HG03457 (cell line): ENCODE results near the gene KIAA1210.

Experiments used
- ATAC-seq: cut with Tn5 transposase; IDR thresholded peaks from one replicate; pipeline ENCODE4 v1.9.1; 2021; ENCODE audit warnings: moderate number of reproducible peaks; ENCODE audit not compliant: unreplicated experiment

Gene KIAA1210

DNA sequence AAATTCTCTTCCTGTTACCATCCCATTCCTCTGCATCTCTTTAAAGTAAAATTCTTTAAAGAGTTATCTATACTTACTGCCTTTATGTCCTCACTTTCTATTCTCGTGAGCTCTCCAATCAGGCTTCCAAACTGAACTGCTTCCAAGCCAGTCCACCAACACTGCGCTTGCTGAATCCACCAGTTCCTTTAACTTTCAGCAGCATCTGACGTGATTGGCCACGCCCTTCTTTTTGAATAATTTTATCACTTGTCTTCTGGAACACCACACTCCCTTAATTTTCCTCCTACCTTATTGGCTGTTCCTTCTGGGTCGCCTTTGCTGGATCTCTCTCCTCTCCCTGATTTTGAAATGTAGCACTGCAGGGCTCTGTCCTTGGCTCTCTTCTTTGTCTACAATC lies at the start of gene KIAA1210:
KIAA1210 (minus strand) TSS at position 163 of the 400 bp plus-strand sequence. CDS start 4,170 bp downstream, outside the sequence.
- ATAC-seq = no peak

GRCh38 chrX:119177278-119177677 lies 49.7 kb upstream of the KIAA1210 start:
- ATAC-seq = no peak

- ATAC-seq = no peak
These were observed 47.3 kb upstream of the KIAA1210 start for GRCh38 chrX:119174900-119175299.

DNA sequence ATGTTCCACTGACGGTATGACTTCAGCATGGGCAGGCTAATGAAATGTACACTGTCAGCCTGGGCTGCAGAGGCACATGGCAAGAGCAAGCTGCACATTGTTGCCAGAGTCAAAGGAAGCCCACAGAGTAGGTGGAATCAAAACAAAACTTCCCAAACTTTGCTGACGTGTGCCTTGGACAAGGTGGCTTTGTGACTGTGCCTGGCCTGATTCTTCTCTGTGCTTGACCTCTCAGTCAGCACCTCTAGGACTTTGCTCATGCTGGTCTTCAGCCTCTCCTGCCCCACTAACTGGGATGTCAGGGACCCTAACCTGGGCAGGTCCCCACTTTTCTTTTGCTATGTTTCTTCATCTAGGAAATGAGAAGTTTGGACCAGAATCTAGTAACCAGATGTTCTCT lies 40.5 kb upstream of the KIAA1210 start:
- ATAC-seq = no peak

DNA sequence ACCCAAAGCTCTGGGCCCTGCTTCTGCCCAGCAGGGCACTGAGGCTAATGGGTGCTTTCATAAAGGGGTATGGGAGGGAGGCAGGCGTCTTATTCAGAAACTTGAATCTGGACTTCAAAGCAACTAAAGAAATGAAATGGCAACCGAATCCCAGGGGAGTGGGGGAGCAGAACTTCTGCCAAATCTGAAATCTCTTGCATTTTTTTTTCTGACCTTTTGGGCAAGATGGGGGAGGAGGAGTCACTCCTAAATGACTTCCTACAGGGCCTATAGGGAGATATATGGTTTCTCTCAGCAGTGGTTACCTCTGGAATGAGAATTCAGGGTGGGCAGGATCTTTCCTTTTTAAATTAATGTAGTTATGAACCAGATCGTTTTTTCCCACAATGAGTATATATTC lies 30.6 kb upstream of the KIAA1210 start:
- ATAC-seq = no peak

- ATAC-seq = no peak
These were observed 28.6 kb upstream of the KIAA1210 start for GRCh38 chrX:119156241-119156640.

GRCh38 chrX:119155416-119156035 lies 27.9 kb upstream of the KIAA1210 start:
- ATAC-seq = no peak

GRCh38 chrX:119151051-119151380 lies 23.4 kb upstream of the KIAA1210 start:
- ATAC-seq = no peak

- ATAC-seq = no peak
These were observed 22.8 kb upstream of the KIAA1210 start for GRCh38 chrX:119150163-119151050.

- no peak for ATAC-seq
These were observed 19.9 kb upstream of the KIAA1210 start for GRCh38 chrX:119147486-119147885.

GRCh38 chrX:119145241-119145653 lies 17.6 kb upstream of the KIAA1210 start:
- no peak for ATAC-seq

DNA sequence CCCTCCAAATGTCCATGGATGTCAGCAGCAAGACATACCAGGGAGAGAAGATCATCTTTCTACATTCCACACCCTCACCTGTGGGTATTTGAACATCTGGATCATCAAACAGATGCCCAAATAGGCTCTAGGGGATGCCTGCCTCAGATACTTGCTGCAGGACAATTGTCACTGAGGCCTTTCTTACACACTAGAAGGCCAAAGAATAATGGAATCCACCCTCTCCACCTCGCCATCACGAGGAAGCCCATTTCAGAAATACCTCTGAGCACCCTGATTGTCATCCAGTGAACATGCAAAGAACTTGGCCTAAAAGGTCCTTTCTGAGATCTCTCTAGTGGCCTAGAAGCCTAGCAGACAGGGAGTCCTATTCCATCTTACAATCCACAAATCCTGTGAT lies 6.9 kb upstream of the KIAA1210 start:
- no peak for ATAC-seq

- ATAC-seq = no peak
These were observed 5.3 kb upstream of the KIAA1210 start for GRCh38 chrX:119132961-119133360.

GRCh38 chrX:119132316-119132715 lies 4.7 kb upstream of the KIAA1210 start:
- no peak for ATAC-seq

GRCh38 chrX:119130911-119131310 lies 3.3 kb upstream of the KIAA1210 start:
- no peak for ATAC-seq

DNA sequence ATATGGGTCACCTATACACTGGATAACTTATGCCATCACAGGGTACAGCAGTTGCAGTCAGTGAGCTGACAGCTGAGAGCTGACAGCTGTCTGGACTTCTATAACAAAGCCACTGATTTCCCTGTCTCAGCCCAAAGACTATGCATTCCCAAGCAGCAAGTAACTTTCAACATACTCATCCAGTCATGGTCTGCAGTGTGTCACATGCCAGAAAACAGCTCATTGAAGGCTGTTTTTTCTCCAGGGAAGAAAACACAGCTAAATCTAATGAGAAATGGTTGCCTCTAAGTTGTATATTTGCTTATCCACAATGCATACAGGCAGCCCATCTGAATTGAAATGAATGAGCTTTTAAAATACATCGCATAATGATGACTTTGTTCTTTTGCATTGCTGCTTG lies 6.3 kb downstream of the KIAA1210 start:
- ATAC-seq = no peak

DNA sequence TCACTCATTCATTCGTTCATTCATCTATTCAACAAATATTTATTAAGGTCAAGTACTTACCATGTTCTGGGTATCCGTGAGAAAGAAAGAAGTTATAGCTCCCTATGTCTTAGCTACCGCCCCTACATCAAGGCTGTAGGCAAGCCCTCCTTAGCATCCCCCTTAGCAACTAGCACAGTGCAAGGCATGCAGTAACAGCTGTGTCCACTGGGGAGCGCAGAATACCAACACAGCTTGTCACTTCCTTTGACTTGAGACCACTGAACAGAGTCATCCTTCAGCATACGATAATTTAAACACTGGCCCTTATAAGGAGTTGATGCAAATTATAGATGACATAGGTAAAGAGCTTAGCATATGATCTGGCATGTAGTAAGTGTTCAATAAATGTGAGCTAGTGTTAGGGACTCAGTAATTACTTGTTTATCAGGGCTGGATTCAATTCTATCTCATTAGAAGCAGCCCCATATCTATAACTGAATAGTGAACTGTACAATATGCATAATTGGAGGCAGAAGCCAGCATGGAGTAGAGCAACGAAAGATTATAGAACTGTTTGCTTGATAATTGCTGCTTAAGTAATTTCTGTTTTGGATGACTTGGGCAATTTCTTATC lies 8.7 kb downstream of the KIAA1210 start:
- ATAC-seq = peak; percentile 59

DNA sequence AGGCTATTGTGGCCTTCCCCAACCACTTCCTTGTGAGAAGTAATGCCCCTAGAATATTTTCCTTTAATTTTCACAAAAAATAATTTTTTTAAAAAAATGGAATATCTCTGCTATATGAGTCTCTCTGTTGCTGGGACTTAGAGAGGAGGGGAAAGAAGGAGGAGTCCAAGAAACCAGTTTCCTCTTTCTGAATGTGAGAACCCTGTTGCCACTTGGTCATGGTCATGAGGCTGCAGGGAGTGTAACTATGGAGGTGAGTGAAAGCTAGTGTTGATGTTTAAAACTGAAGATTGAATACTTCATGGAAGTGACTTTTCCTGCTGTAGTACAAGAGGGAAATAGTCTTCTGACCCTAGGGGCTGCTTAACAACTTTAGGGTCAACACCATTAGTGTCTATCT lies 20.4 kb downstream of the KIAA1210 start:
- ATAC-seq = no peak

GRCh38 chrX:119105826-119106225 lies 21.8 kb downstream of the KIAA1210 start:
- no peak for ATAC-seq

DNA sequence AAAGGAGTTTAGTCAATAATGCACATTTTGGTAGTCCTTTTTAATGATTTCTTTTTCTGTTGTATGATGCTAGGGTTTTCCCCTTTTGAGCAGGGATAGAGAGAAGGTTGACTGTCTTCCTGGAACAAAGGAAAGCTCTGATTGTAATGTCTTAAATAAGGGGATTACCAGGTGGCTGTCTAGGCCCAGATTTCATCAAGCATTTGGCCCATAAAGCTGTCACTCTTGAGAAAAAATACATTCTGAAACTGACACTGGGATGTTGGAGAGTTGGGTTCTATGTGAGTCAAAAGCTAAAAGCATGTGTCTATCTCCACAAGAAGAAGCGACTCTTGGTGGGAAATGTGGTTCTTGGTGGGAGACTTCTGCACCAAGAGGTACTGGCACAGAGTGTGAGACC lies 26.4 kb downstream of the KIAA1210 start:
- ATAC-seq = no peak

DNA sequence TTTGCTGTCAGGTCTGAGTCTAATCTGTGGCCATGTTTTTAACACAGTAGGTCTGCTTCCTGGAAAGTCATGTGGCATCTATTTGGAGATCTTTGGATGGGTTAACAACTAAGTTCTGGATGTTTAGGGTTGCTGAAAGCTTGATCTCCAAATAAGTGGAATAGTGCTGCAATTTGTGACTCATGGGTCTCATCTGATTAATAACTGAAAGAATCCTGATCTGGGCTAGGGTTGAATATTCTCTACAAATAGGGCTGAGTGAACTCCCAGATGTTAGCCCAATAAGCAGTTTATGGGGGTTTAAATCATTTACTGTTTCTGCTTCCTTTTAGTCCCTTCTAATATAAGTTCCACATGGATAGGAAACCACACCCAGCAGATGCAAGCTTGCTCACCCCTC lies 31.7 kb downstream of the KIAA1210 start:
- ATAC-seq = no peak

GRCh38 chrX:119094819-119095218 lies 32.8 kb downstream of the KIAA1210 start:
- ATAC-seq = no peak
